HG02884 (cell line): ENCODE measurements around the gene PIGK.
"Not testable (repeated sequence)": the region's sequence is repeated elsewhere in the genome, so short reads cannot be mapped to it uniquely, and the experiment has no call there.

ENCODE experiments used
- ATAC-seq: cut with Tn5 transposase; IDR thresholded peaks from one replicate; pipeline ENCODE4 v1.9.1; 2021; ENCODE audit warnings: mild to moderate bottlenecking, moderate library complexity; ENCODE audit not compliant: unreplicated experiment

Gene PIGK

GRCh38 chr1:77219166-77219887 is at the start of gene PIGK:
PIGK (minus strand) TSS chr1:77219430; CDS start chr1:77219402, 28 bp downstream.
- peak; percentile 96 for ATAC-seq

DNA sequence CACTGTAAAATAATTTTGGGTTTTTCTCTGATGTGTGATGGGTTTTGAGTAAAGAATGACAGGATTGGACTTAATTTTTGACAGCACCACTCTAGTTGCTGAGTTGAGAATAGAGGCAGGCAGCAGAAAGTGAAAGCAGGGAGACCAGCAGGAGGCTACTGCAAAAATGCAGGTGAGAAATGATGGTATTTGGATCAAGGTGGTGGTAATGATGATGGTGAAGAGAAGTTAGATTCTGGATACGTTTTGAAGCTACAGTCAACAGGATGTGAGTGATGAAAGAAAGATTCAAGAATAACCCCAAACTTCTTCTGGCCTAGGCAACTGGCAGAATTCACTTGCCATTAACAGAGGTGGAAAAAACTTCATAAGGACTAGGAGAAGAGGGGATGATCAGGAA is 47.8 kb upstream of the PIGK start:
- no peak for ATAC-seq

DNA sequence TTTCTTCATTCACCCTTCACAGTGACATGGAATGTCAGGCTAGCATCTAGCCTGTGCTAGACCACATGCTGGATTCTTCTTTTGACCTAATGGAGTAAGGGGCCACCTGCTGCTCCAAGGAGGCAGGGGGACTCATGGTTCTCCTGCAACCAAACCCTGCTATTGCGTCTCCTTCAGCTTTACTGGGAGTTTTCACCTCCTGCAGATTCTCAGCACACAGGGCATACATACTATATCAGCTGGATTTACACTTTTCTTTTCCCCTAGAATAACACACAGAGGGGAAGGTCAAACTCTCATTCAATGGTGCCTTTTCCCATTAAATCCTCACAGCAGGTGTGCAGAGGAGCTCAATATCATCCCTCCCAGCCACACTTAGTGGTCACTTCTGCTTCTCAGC is 46.0 kb upstream of the PIGK start:
- no peak for ATAC-seq

GRCh38 chr1:77263708-77264107 is 44.5 kb upstream of the PIGK start:
- ATAC-seq: no peak

DNA sequence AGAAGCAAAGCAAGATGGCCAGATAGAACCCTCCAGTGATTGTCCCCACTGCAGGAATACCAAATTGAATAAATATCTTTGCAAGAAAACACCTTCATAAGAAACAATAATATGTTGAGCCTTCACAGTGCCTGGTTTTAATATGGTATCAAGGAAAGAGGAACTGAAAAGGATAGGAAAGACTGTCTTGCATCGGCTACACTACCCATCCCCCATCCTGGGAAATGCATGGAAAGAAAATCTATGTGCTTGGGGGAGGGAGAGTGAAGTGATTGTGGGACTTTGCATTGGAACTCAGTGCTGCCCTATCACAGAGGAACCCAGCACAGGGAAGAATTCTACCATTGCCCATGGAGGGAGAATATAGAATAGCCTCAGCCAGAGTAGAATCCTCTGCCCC is 34.0 kb upstream of the PIGK start:
- no peak for ATAC-seq

DNA sequence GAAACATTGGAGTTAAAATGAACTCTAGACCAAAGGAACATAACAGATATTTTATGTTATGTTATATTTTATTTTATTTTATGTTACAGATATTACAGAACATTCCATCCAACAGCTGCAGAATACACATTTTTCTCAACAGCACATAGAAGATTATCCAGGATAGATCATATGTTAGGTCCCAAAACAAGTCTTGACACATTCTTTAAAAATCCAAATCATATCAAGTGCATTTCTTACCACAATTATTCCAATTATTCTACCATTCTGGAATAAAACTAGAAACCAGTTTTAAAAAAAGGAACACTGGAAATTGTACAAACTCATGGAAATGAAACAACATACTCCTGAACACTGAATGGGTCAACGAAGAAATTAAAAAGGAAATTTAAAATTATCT is 30.9 kb upstream of the PIGK start:
- ATAC-seq: no peak

- ATAC-seq: no peak
Observed at GRCh38 chr1:77245830-77246229, 26.6 kb upstream of the PIGK start.

DNA sequence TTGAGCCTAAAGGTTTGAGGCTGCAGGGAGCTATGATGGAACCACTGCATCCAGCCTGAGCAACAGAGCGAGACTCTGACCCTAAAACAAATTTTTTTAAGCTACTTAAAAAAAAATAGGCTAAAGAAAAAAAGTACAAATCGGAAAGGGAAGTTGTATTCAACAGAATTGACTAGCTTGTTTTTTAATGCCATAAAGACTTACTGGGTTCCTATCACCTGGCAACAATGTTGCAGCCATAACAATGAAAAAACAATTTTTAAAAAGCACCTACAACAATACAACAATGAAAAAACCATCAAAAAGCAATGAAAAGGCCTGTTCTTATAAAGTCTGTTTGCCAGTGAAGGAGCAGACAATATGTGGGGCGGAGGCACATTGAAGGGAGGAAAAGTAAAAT is 20.1 kb upstream of the PIGK start:
- no peak for ATAC-seq

DNA sequence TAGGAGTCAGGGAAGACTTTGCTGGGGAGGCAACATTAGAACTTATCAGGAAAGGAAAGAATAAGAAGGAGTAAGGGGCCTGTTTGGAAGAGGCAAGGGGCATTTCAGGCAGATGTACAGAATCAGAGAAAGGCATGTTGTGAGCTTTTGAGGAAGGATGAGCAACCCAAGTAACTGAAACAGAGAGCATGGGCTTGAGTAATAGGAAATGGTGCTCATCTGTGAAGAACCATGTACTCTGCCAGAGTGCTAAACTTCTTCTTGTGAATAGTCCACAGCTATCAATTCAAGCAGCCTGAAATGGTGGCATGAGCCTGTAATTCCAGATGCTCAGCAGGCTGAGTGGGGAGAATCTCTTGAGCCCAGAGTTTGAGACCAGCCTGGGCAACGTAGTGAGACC is 19.2 kb upstream of the PIGK start:
- no peak for ATAC-seq

GRCh38 chr1:77234943-77235342 is 15.7 kb upstream of the PIGK start:
- no peak for ATAC-seq

DNA sequence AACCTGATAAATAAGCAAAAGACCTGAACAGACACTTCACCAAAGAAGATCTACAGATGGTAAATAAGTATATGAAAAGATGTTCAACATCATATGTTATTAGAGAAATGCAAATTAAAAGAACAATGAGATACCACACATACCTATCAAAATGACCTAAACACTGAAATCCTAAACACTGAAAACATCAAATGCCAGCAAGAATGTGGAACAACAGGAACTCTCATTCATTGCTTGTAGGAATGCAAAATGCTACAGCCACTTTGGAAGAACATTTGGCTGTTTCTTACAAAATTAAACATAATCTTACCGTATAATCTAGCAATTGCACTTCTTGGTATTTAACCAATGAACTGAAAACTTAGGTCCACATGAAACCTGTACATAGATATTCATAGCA is 14.9 kb upstream of the PIGK start:
- no peak for ATAC-seq

DNA sequence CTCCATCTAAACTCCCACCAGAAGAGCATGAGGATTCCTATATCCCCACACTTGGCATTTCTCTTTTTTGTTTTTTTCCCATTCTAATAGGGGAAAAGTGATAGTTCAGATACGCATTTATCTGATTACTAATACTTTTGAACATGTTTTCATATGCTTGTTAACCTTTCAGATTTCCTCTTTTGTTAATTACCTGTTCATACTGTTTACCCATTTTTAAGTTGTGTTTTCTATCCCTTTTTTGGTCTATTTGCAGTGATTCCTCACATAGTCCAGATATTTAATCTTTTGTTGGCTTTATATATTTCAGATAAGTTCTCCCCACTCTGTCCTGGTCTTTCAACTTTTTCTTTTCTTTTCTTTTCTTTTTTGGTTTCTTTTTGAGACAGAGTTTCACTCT is 13.6 kb upstream of the PIGK start:
- no peak for ATAC-seq

DNA sequence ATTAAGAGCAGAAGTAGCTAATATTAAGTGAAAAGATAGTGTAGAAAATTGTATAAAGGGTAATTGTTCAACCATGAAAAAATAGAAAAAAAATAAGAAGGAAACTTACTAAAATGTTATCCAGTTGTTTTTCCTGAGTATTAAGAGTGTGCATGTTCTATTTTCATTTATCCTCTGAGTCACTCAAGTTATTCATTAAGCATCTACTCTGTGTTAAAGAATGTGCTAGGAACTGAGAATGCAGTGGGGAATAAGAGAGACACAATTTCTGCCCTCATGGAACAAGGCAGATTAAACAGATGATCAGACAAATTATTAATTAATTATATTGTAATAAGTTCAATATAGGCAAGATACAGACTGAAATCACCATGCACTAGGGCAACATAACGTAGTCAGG is 10.8 kb upstream of the PIGK start:
- no peak for ATAC-seq

- no peak for ATAC-seq
Observed at GRCh38 chr1:77228836-77229235, 9.6 kb upstream of the PIGK start.

DNA sequence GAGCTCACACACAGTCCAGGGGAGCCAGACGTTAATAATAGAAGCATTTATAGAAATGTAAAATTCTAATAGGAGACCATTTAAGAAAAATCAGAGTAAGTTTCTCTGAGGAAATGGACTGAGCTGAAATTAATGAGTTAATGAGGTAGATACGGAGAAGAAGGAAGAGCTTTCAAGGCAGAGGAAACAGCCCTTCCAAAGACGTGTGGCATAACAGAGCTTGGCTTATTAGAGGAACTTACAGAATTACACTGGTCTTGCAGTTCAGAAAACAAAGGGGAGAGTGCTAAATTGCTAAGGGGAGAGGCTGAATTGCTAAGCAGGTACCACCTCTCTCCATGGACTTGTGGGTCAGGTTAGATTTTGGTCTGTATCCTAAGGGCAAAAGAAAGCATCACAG is 8.2 kb upstream of the PIGK start:
- ATAC-seq: no peak

GRCh38 chr1:77222496-77222895 is 3.3 kb upstream of the PIGK start:
- no peak for ATAC-seq

- no peak for ATAC-seq
Observed at GRCh38 chr1:77220687-77221463, 1.6 kb upstream of the PIGK start.

- ATAC-seq: peak; percentile 39
Observed at GRCh38 chr1:77218477-77219165, 609 bp downstream of the PIGK start.

GRCh38 chr1:77204043-77204442 is 15.2 kb downstream of the PIGK start:
- not testable (repeated sequence) for ATAC-seq

- no peak for ATAC-seq
Observed at GRCh38 chr1:77202751-77203150, 16.5 kb downstream of the PIGK start.

- ATAC-seq: no peak
Observed at GRCh38 chr1:77200806-77201205, 18.4 kb downstream of the PIGK start.

DNA sequence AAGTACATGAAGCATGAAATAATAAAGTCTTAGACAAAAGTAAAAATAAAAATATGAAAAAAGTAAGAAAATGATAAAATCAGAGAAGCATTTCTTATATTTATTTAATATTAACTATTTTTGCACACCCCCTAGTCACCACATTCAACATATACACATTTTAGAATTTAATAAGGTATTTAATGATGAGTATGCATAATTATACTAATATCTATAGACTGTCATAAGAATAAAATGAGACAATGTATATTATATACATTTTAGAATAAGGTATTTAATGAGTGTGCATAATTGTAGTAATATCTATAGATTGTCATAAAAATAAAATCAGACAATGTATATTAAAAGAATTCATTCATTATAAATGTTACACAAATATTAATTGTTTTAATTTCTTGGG is 18.9 kb downstream of the PIGK start:
- ATAC-seq: no peak
